Activated CD4-positive, alpha-beta T cell treated with anti-CD3 and anti-CD28 coated beads, Interleukin-2, amount 50 U/mL, for 24 hours (primary cell): ENCODE results near the gene STAG1.
"Not testable (repeated sequence)": the region's sequence is repeated elsewhere in the genome, so short reads cannot be mapped to it uniquely, and the experiment has no call there.

Source experiments
- DNase-seq, 2 donors: peaks; one replicate each; pipeline ENCODE4 v3.0.0-alpha.2; 2020; ENCODE audit warnings: low read depth in 1 of 2, low spot score in 1 of 2

Gene STAG1

DNA sequence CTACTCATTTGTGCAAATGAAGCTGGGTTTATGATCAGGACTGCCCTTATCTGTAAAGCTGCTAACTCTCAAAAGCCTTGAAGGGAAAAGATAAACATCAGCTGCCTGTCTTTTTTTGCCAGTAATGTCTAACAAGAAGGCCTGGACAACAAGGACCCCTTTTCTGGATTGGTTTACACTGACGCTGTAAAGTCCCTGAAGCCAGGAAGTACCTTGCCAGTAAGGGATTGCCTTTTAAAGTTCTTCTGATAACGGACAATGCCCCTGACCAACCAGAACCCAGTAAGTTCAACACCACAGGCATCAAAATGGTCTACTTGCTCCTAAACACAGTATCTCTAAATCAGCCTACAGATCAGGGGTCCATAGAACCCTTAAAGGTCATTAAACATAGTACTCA is 324.0 kb downstream of the STAG1 start:
- no peak for DNase-seq

DNA sequence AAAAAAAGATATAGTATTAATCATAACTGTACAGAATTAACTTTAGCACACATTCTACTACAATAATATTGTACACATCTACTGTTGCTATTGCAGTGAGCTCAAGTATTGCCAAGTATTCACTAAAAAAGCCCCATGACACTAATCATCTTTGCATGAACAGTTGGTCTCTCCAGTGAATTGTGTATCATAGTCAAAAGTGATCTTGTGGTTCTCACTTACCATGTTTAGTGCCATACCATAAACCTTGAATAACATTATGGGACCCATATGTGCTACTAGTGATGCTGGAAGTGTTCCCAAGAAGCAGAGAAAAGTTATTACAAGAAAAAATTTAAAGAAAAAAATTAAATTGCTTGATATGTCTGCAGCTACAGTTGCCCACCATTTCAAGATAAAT is 324.9 kb downstream of the STAG1 start:
- no peak for DNase-seq

DNA sequence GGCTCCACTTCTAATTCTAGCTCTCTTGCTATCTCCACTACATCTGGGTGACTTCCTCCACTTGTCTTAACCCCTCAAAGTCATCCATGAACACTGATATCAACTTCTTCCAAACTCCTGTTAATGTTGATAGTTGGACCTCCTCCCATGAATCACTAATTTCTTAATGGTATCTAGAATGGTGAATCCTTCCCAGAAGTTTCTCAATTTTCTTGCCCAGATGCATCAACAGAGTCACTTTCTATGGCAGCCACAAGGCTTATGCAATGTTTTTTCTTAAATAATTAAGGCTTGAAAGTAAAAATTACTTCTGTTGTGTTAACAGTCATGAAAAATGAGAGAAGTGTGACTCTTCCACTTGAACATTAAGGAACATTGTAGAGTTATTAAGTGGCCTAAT is 337.7 kb downstream of the STAG1 start:
- no peak for DNase-seq

- no peak for DNase-seq
These were observed 339.9 kb downstream of the STAG1 start for GRCh38 chr3:136412307-136412706.

DNA sequence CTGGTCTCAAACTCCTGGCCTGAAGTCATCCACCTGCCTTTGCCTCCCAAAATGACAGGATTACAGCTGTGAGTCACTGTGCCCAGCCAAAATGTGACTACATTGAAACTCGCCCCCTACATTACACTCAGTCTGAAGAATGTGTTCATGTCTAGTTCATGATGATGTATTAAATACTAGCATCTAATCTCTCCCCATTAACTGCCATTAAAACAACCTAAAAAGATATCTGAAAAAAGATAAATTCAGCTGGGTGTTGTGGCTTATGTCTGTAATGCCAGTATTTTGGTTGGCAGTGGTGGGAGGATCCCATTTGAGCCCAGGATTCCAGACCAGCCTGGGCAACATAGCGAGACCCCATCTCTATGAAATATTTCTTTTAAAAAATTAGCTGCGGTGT is 342.6 kb downstream of the STAG1 start:
- DNase-seq: no peak

DNA sequence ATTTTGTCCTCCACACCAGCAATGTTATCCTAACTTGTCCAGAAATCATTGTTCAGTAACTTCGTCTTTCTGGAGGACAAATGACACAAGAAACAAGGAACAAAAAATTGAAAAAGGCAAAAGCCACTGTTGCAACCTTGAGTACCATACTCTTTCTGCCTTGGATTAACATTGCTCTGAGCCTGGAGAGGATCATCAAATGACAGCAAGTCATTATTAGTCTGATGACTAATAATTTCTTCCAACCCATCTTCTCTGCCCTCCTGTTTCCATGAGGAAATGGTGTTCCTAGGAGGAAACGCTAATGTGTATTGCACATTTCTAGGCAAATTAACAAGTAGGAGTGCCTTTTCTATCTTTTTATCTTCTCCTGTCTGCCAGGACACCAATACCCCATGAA is 348.1 kb downstream of the STAG1 start:
- DNase-seq: no peak

DNA sequence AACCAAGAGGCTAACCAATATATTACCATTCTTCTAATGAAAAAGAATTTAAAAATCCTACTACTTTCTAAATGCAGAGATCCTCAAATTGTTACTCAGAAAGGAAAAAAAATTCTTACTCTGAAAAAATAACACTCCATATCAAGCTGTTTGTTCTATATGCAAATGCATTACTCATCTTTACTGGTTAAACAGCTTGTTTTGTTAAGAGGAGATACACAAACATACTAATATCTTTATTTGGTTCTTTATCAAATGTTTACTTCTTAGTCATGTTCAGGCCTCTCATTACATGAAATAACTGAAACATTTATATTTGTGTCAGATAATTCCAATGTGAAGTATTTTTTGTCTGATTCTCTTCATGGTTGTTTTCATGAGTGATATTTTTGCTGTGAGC is 355.3 kb downstream of the STAG1 start:
- DNase-seq: no peak

DNA sequence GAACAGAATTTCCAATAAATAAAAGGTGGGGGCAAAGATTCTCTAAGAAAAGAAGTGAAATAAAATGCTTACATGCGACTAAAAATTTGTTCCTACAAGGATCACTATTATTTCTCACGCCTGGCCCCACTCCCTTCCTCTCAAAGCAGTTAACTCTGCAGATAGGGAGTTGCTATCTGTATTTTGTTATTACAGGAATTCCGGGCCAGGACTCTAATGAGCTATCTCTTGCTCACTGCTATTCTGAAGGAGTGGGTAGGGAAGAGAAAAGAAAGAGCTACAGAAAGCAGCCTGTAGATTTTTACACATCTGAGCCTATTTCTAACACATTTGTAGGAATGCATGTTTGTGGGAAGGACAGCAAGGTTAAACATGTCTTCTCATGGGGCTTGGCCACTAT is 361.6 kb downstream of the STAG1 start:
- no peak for DNase-seq

DNA sequence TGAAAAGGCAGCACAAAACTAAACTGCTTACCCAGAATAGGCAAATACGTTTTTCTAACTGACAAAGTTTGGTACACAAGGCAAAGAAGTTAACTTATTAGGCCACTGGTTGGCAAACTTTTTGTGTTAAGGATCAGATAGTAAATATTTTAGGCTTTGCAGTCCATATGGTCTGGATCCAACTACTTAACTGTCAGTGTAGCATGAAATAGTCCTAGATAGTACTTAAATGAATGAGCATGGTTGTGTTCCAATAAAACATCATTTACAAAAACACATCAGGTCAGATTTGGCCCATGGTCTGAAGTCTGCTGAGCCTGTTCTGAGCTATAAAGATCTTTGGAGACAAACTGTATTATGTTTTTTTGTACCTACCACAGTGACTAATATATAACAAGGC is 365.1 kb downstream of the STAG1 start:
- DNase-seq: no peak

GRCh38 chr3:136385457-136385856 is 366.7 kb downstream of the STAG1 start:
- DNase-seq: no peak

DNA sequence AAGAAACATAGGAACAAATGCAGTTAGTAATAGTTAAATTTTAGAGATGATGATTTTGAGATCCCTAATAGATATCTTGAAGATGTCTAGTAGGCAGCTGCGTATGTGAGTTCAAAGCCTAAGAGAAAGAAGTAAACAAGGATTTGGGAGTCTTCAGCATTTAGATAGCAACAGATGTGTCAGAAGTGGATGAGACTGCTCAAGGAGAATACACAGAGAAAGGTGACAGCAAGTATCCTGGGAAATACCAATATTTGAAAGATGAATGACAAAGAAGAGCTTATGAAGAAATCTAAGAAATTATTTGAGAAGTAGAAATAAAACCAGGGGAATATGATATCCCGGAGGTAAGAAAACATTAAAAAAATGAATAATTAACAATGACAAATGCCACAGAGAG is 371.1 kb downstream of the STAG1 start:
- DNase-seq: no peak

- DNase-seq: no peak
These were observed 371.6 kb downstream of the STAG1 start for GRCh38 chr3:136380530-136380929.

DNA sequence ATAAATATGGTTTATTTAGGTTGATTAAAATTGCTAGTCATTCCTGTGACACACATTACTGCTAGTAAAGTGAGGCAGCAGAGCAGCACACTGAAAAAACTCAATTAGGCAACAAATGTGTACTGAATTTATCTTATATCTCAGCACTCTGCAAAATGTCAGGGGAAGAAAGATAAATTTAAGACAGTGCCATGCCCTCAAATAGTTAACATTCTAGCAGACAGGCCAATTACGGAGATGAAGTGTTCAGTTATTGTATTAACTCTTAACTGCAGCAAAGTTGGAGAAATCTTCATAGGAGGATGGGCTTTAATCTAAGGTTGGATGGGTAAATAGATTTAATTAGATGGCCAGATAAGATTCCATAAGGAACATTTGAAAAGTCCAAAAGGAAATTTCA is 374.2 kb downstream of the STAG1 start:
- DNase-seq: no peak

DNA sequence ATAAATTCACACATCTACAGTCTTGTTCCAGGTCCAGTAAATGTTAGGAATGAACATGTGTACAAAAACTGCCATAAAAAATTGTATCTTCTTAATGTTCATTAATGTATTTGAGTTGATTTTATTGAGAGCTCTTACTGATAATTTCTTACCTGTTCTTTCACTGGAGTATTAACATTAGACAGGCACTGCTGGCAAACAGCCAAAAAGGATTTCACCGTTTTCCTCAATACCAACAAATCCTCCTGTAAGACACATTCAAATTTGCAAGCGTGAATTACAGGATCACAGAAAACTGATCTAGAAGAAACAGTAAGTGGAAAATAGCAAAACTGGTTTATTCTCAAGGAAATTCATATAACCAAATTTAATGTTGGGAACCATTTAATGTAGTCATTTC is 374.7 kb downstream of the STAG1 start:
- DNase-seq: no peak

DNA sequence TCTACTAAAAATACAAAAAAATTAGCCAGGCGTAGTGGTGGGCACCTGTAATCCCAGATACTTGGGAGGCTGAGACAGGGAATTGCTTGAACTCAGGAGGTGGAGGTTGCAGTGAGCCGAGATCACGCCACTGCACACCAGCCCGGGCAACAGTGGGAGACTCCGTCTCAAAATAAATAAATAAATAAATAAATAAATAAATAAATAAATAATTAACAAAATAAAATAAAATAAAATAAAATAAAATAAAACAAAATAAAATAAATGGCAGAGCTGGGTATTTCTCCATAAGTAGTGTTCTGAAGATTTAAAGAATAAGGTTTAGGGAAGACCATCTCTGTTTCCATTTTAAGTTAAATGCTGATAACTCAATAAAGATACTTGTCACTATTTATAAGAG is 376.4 kb downstream of the STAG1 start:
- not testable (repeated sequence) for DNase-seq

- no peak for DNase-seq
These were observed 385.9 kb downstream of the STAG1 start for GRCh38 chr3:136366289-136366688.

- no peak for DNase-seq
These were observed 398.7 kb downstream of the STAG1 start for GRCh38 chr3:136353461-136353860.

DNA sequence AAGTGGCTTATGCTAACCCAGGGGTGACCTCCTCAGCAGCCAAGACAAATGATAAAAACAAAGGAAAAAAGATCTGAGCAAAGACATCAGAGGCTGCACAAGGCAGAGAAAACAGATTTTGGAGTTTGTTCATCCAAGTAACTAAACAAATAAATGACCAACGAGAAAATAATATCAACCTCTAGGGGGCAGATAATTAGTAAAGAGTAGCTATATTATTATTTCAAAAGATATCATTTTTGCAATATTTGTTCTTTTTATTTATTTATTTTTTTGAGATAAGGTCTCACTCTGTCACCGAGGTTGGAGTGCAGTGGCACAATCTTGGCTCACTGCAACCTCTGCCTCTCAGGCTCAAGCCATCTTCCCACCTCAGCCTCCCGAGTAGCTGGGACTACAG is 400.3 kb downstream of the STAG1 start:
- DNase-seq: no peak

DNA sequence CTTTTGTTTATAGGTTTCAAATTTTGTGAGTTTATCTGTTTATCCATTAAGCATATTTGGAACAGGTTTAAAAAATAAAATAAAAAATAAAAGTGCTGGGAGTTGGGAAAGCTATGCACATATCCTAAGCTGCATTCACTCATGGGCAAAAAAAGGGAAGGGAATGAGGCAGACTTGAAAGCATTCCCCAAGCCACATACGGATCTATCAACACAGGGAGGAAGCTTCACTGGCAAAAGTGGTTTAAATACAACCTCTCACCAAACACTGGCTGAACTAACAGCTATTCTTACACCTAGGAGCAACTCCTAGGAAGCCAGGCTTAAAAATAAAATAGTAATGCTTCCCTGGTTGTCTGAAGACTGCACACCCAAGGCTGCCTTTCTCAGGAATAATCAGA is 400.8 kb downstream of the STAG1 start:
- DNase-seq: no peak

DNA sequence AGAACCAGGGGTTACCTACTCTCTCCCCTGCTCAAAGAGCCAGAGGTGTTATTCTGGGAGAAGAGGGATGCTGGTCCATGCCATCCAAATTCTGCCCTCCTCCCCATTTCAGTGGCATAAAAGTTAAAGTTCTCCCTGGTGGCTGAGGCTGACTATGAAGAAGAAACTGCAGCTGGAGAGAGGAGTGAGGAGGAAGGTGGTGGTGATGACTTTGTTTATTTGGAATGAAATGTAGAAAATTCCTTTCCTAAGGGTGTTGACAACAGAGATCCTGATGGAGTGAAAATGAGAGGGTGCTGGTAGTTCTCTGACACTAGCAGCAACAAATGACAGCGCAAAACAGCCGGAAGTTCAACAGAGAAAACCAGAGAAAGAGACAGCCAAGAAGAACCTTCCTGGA is 401.6 kb downstream of the STAG1 start:
- DNase-seq: no peak

DNA sequence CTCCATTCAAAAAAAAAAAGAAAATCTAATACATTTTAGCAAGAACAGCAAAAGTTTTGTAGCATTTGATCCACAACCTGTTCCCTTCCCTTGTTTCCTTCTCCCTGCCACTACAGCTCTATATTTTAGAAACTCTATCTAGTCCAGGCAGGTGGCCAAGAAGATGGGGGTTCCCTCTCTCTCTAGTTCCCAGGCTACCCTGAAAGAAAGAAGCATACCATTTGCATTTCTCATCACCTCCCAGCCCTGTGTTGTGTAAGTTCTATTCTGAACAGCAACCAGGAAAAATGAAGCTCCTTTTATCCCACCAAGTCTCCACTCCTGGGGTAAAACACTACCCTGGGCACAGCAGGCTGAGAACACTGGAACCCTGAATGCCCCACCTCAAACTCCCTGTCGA is 402.0 kb downstream of the STAG1 start:
- DNase-seq: no peak

GRCh38 chr3:136346486-136346885 is 405.7 kb downstream of the STAG1 start:
- DNase-seq: no peak

- no peak for DNase-seq
These were observed 408.2 kb downstream of the STAG1 start for GRCh38 chr3:136343873-136344555.

DNA sequence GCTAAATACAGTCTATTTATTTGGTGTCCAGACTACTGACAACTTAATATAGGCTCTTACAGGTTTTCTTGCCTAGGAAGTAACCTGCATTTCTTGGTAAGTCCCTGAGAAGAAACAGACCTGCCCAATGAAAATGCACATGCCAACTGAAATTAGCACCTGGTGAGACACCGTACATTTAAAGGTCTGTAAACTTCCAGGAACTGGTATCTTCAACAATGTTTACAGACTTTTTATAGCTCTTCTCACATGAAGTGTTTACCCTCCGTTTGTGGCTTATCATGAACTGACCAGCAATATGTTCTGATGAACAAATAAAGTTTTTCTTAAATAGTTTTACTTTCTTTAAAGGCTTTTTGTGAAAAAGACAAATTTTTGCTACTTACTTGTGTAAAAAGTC is 408.7 kb downstream of the STAG1 start:
- DNase-seq: no peak
